K562 (cell line): ENCODE measurements around the gene ZNF785. TPM values are rescaled to one million over a fixed set of nuclear protein-coding genes. Genes with fewer than 3 reads are reported as not detected.

ENCODE experiments used
- ADNP ChIP-seq: fragments of 200-800 bp; sonication (Bioruptor generic); IDR thresholded peaks from 2 replicates; pipeline ENCODE4 v1.6.1; 2016; ENCODE audit warnings: missing genetic modification characterization, missing compliant biosample characterization
- CBFA2T3 ChIP-seq: fragments of 450-650 bp; IDR thresholded peaks from 2 replicates; pipeline ENCODE4 v1.6.1; 2017
- CREB1 ChIP-seq, 2 experiments: sonication (generic) in 1 of 2; formaldehyde crosslinking in 1 of 2; IDR thresholded peaks; 2 replicates each; pipeline versions ENCODE4 v1.6.1 to v1.8.0; 2012 to 2022; ENCODE audit warnings: inconsistent platforms in 1 of 2, mild to moderate bottlenecking in 1 of 2, missing genetic modification reagents in 1 of 2, moderate library complexity in 1 of 2
- CUX1 ChIP-seq: fragments of 200-800 bp; sonication (Bioruptor generic); IDR thresholded peaks from 2 replicates; pipeline ENCODE4 v1.6.1; 2016; ENCODE audit warnings: missing genetic modification characterization, missing compliant biosample characterization
- E2F4 ChIP-seq: sonication (generic); formaldehyde crosslinking; IDR thresholded peaks from 2 replicates; pipeline ENCODE4 v1.8.0; 2022; ENCODE audit warnings: mild to moderate bottlenecking, low read depth, missing genetic modification reagents
- EP300 ChIP-seq: IDR thresholded peaks from 2 replicates; pipeline ENCODE4 v1.6.1; 2012; ENCODE audit warnings: low read length, improper control_type of control experiment
- ETV5 ChIP-seq: sonication (generic); formaldehyde crosslinking; IDR thresholded peaks from 2 replicates; pipeline ENCODE4 v1.4.0; 2020; ENCODE audit warnings: low read depth, mild to moderate bottlenecking, missing genetic modification reagents
- HMGXB4 ChIP-seq: sonication (generic); formaldehyde crosslinking; IDR thresholded peaks from 2 replicates; pipeline ENCODE4 v1.8.1; 2023; ENCODE audit warnings: mild to moderate bottlenecking, missing genetic modification reagents
- HOXB6 ChIP-seq: fragments of 250-450 bp; sonication (Bioruptor Pico); IDR thresholded peaks from 2 replicates; pipeline ENCODE4 v1.5.1; 2022; ENCODE audit warnings: mild to moderate bottlenecking, borderline replicate concordance
- MYNN ChIP-seq, 2 experiments: sonication (generic); formaldehyde crosslinking in 1 of 2; IDR thresholded peaks; 2 replicates each; pipeline versions ENCODE4 v1.5.0 to v1.6.1; 2016 to 2020; ENCODE audit warnings: antibody characterized with exemption in 1 of 2, missing genetic modification reagents in 1 of 2
- PYGO2 ChIP-seq: fragments of 450-650 bp; IDR thresholded peaks from 2 replicates; pipeline ENCODE4 v1.6.1; 2016; ENCODE audit warnings: mild to moderate bottlenecking, missing genetic modification characterization, moderate library complexity, missing compliant biosample characterization
- RNF219 ChIP-seq: fragments of 250-450 bp; sonication (Bioruptor Pico); IDR thresholded peaks from 2 replicates; pipeline ENCODE4 v1.5.0; 2022; ENCODE audit warnings: mild to moderate bottlenecking
- TEAD2 ChIP-seq: fragments of 450-650 bp; IDR thresholded peaks from 2 replicates; pipeline ENCODE4 v1.6.1; 2016; ENCODE audit warnings: missing genetic modification characterization, control low read depth, missing compliant biosample characterization
- WHSC1 ChIP-seq: IDR thresholded peaks from one replicate; pipeline ENCODE4 v1.6.1; 2012; ENCODE audit warnings: low read length, control low read depth, inconsistent platforms
- ZBTB7A ChIP-seq: IDR thresholded peaks from 2 replicates; pipeline ENCODE4 v1.6.1; 2011; ENCODE audit warnings: low read depth, mild to moderate bottlenecking, low read length, moderate library complexity, borderline replicate concordance; ENCODE audit not compliant: control insufficient read depth
- ZNF263 ChIP-seq: sonication (generic); formaldehyde crosslinking; IDR thresholded peaks from 2 replicates; pipeline ENCODE4 v1.8.0; 2022; ENCODE audit warnings: mild to moderate bottlenecking, missing genetic modification reagents, borderline replicate concordance
- polyA plus RNA-seq, 8 experiments: library from polyadenylated mRNA; depleted of rRNA in 4 of 8; stranded (reverse) in 5 of 8; unstranded in 3 of 8; fragments of >200 nt; fragmentation: Nextera tagmentation in 2 of 8; fragmentation: Illumina TruSeq in 1 of 8; extraction: Ambion mirVana in 2 of 8; extraction: Trizol in 1 of 8; gene quantifications; 2 replicates each; pipeline versions ENCODE4 v1.2.1 to v1.2.3, GENCODE V29; 2011 to 2014; ENCODE audit warnings: inconsistent platforms in 1 of 8, missing spikeins in 1 of 8
- total RNA-seq, 7 experiments: library from RNA; depleted of rRNA in 6 of 7; stranded (reverse); fragments of >200 nt in 6 of 7; fragmentation: Illumina TruSeq in 2 of 7; extraction: Trizol in 2 of 7; gene quantifications; 2 replicates each; pipeline versions ENCODE4 v1.2.1 to v1.2.3, GENCODE V29; 2011 to 2021; ENCODE audit warnings: low replicate concordance in 1 of 7

ZNF785 gene
- total and polyA plus RNA-seq, 9 of the 15 experiments (the other 6 are each of a cell fraction or from before 2014, with no cell fraction given): 0.64 to 11.0 (median 6.4) TPM

- TF ChIP-seq MYNN (IDR thresholded peaks at IDR 0.05) (no peak), MYNN (CRISPR knock-in tag; IDR thresholded peaks at IDR 0.05) (no peak), EP300 (no peak), ZBTB7A (no peak), RNF219 (no peak), ADNP (no peak), PYGO2 (0 out of 2 replicates have a peak, but pooled peaks have one; percentile 22), ZNF263 (CRISPR knock-in tag) (peak; percentile 54; the same call in 1 of the 2 replicates), HOXB6 (CRISPR knock-in tag) (no peak), CREB1 (IDR thresholded peaks at IDR 0.05) (0 out of 2 replicates have a peak, but pooled peaks have one; percentile 38), CREB1 (CRISPR knock-in tag; IDR thresholded peaks at IDR 0.05) (no peak), CUX1 (CRISPR knock-in tag) (peak; percentile 88; the same call in 1 of the 2 replicates), CBFA2T3 (no peak), E2F4 (CRISPR knock-in tag) (peak; percentile 93; the same call in 1 of the 2 replicates), WHSC1 (no peak), ETV5 (CRISPR knock-in tag) (no peak; the same call in 1 of the 2 replicates), HMGXB4 (CRISPR knock-in tag) (no peak), TEAD2 (no peak)
Observed at GRCh38 chr16:30609926-30610839, 24.7 kb upstream of the ZNF785 start, which contains the start of gene ZNF689 (continued).
